SK-N-SH treated with all-trans-retinoic acid at 6 μM for 48 hours (cell line): ENCODE measurements around the gene C6orf163.

Experiments
- GLIS3 ChIP-seq: fragments of 250-450 bp; sonication (Bioruptor Pico); IDR thresholded peaks from 2 replicates; pipeline ENCODE4 v1.5.0; 2020; ENCODE audit warnings: mild to moderate bottlenecking, moderate library complexity
- OSR1 ChIP-seq: fragments of 250-450 bp; sonication (Bioruptor Pico); IDR thresholded peaks from 2 replicates; pipeline ENCODE4 v1.8.0; 2022; ENCODE audit warnings: moderate library complexity, mild to moderate bottlenecking, inconsistent platforms
- POU6F1 ChIP-seq: fragments of 250-450 bp; sonication (Bioruptor Pico); IDR thresholded peaks from 2 replicates; pipeline ENCODE4 v1.8.0; 2021; ENCODE audit warnings: low read depth, mild to moderate bottlenecking, moderate library complexity, borderline replicate concordance
- PPARA ChIP-seq: fragments of 250-450 bp; sonication (Bioruptor Pico); IDR thresholded peaks from 2 replicates; pipeline ENCODE4 v1.5.0; 2020; ENCODE audit warnings: mild to moderate bottlenecking, borderline replicate concordance
- RARB ChIP-seq: fragments of 250-450 bp; sonication (Bioruptor Pico); IDR thresholded peaks from 2 replicates; pipeline ENCODE4 v1.8.0; 2021; ENCODE audit warnings: mild to moderate bottlenecking, moderate library complexity
- TOX ChIP-seq: fragments of 250-450 bp; sonication (Bioruptor Pico); IDR thresholded peaks from 2 replicates; pipeline ENCODE4 v1.8.0; 2021; ENCODE audit warnings: mild to moderate bottlenecking, moderate library complexity, borderline replicate concordance
- ZFP30 ChIP-seq: fragments of 450-650 bp; formaldehyde crosslinking; IDR thresholded peaks from 2 replicates; pipeline ENCODE4 v1.5.0; 2022; ENCODE audit warnings: mild to moderate bottlenecking, moderate library complexity
- ZNF565 ChIP-seq: fragments of 450-650 bp; formaldehyde crosslinking; conservative IDR thresholded peaks from 2 replicates; pipeline ENCODE4 v1.5.0; 2020; ENCODE audit warnings: low read depth, mild to moderate bottlenecking, moderate library complexity
- ZNF8 ChIP-seq: fragments of 450-650 bp; formaldehyde crosslinking; IDR thresholded peaks from 2 replicates; pipeline ENCODE4 v1.5.0; 2020; ENCODE audit warnings: mild to moderate bottlenecking, moderate library complexity
- TF ChIP-seq, protein P1 (sequence below): fragments of 250-450 bp; sonication (Bioruptor Pico); IDR thresholded peaks from 2 replicates; pipeline ENCODE4 v1.8.0; 2020; ENCODE audit warnings: mild to moderate bottlenecking, moderate library complexity, borderline replicate concordance
- TF ChIP-seq, protein P2 (sequence below): fragments of 250-450 bp; sonication (Bioruptor Pico); IDR thresholded peaks from 2 replicates; pipeline ENCODE4 v1.5.1; 2020; ENCODE audit warnings: low read depth, mild to moderate bottlenecking, moderate library complexity

DNA sequence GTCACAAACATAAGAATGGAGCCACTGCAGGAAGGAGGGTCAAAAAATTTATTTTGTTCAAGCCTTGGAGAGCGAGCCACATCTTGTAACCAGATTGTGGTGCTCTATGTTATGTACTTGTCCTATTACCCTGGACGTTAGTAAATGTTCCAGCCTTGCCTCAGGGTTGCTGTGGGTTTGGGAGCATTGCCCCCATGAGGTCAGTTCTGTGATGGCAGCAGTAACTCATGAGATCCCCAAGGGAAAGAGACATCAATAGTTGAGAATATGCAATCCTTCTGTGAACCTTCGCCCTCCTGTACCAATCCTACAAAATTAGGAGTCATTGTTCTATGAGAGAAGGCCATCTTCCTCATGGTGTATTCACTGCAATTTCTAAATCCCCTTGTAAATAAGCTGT, 46.7 kb downstream of the C6orf163 start:
- TF ChIP-seq, protein P1, sequence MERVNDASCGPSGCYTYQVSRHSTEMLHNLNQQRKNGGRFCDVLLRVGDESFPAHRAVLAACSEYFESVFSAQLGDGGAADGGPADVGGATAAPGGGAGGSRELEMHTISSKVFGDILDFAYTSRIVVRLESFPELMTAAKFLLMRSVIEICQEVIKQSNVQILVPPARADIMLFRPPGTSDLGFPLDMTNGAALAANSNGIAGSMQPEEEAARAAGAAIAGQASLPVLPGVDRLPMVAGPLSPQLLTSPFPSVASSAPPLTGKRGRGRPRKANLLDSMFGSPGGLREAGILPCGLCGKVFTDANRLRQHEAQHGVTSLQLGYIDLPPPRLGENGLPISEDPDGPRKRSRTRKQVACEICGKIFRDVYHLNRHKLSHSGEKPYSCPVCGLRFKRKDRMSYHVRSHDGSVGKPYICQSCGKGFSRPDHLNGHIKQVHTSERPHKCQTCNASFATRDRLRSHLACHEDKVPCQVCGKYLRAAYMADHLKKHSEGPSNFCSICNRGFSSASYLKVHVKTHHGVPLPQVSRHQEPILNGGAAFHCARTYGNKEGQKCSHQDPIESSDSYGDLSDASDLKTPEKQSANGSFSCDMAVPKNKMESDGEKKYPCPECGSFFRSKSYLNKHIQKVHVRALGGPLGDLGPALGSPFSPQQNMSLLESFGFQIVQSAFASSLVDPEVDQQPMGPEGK (CRISPR knock-in tag): no peak
- no peak for TF ChIP-seq ZNF8
- TF ChIP-seq, protein P2, sequence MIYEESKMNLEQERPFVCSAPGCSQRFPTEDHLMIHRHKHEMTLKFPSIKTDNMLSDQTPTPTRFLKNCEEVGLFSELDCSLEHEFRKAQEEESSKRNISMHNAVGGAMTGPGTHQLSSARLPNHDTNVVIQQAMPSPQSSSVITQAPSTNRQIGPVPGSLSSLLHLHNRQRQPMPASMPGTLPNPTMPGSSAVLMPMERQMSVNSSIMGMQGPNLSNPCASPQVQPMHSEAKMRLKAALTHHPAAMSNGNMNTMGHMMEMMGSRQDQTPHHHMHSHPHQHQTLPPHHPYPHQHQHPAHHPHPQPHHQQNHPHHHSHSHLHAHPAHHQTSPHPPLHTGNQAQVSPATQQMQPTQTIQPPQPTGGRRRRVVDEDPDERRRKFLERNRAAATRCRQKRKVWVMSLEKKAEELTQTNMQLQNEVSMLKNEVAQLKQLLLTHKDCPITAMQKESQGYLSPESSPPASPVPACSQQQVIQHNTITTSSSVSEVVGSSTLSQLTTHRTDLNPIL (CRISPR knock-in tag): no peak
- no peak for TF ChIP-seq PPARA (CRISPR knock-in tag)
- no peak for TF ChIP-seq ZFP30
- TF ChIP-seq OSR1 (CRISPR knock-in tag): no peak
- TF ChIP-seq GLIS3: no peak
- TF ChIP-seq TOX: no peak
- no peak for TF ChIP-seq ZNF565
- TF ChIP-seq RARB (CRISPR knock-in tag): no peak
- no peak for TF ChIP-seq POU6F1 (CRISPR knock-in tag)
